SIG-M5 treated with dmso at 0.1 percent for 504 hours (cell line): Measurements from ENCODE around the gene OR51A7.
"Not testable (repeated sequence)": the region's sequence is repeated elsewhere in the genome, so short reads cannot be mapped to it uniquely, and the experiment has no call there.

ENCODE experiments used
- DNase-seq: peaks from one replicate; lab custom pipeline; 2025; ENCODE audit not compliant: unreplicated experiment; lab: John Stamatoyannopoulos, UW

The OR51A7 gene

GRCh38 chr11:4903484-4903883, at the start of gene OR51A7:
Gene OR51A7, plus strand, starts transcription at chr11:4903783. Its CDS starts 3,587 bp downstream, at chr11:4907370.
- DNase-seq = no peak

GRCh38 chr11:4854286-4854685, 49.3 kb upstream of the OR51A7 start:
- DNase-seq = not testable (repeated sequence)

GRCh38 chr11:4862447-4863236, 40.9 kb upstream of the OR51A7 start:
- DNase-seq = no peak

GRCh38 chr11:4863876-4864275, 39.7 kb upstream of the OR51A7 start:
- no peak for DNase-seq

GRCh38 chr11:4865855-4866254, 37.7 kb upstream of the OR51A7 start:
- DNase-seq = no peak

- DNase-seq = no peak
Measured at GRCh38 chr11:4881188-4881587, 22.4 kb upstream of the OR51A7 start.

GRCh38 chr11:4881860-4882500, 21.6 kb upstream of the OR51A7 start, which contains the start of gene OR51T1:
Gene OR51T1, plus strand, starts transcription at chr11:4881900. Its CDS starts 0 bp downstream, at chr11:4881900.
- DNase-seq = no peak

GRCh38 chr11:4882543-4882942, 21.0 kb upstream of the OR51A7 start:
- no peak for DNase-seq

- DNase-seq = no peak
Measured at GRCh38 chr11:4884361-4884760, 19.2 kb upstream of the OR51A7 start.

- no peak for DNase-seq
Measured at GRCh38 chr11:4886186-4886585, 17.4 kb upstream of the OR51A7 start.

- no peak for DNase-seq
Measured at GRCh38 chr11:4887591-4887990, 16.0 kb upstream of the OR51A7 start.

GRCh38 chr11:4890279-4890678, 13.3 kb upstream of the OR51A7 start:
- DNase-seq = no peak

- DNase-seq = no peak
Measured at GRCh38 chr11:4891996-4892640, 11.5 kb upstream of the OR51A7 start.

GRCh38 chr11:4916581-4916980, 13.0 kb downstream of the OR51A7 start:
- DNase-seq = no peak

GRCh38 chr11:4919250-4919649, 15.7 kb downstream of the OR51A7 start, which contains the start of gene OR51G2:
Gene OR51G2, minus strand, starts transcription at chr11:4919350. Its CDS starts 3,687 bp downstream, at chr11:4915663.
- DNase-seq = no peak

GRCh38 chr11:4921796-4922195, 18.2 kb downstream of the OR51A7 start:
- no peak for DNase-seq

GRCh38 chr11:4922304-4922703, 18.7 kb downstream of the OR51A7 start:
- DNase-seq = no peak

- no peak for DNase-seq
Measured at GRCh38 chr11:4924239-4924638, 20.7 kb downstream of the OR51A7 start, which contains the start of gene OR51G1. Gene OR51G1, minus strand, starts transcription at chr11:4924339. Its CDS starts 0 bp downstream, at chr11:4924339.

- no peak for DNase-seq
Measured at GRCh38 chr11:4926608-4927007, 23.0 kb downstream of the OR51A7 start.

GRCh38 chr11:4932751-4933150, 29.2 kb downstream of the OR51A7 start:
- DNase-seq = no peak

- no peak for DNase-seq
Measured at GRCh38 chr11:4936745-4937144, 33.2 kb downstream of the OR51A7 start.

- no peak for DNase-seq
Measured at GRCh38 chr11:4947505-4947904, 43.9 kb downstream of the OR51A7 start, which contains the start of gene OR51A4. Gene OR51A4, minus strand, starts transcription at chr11:4947605. Its CDS starts 505 bp downstream, at chr11:4947100.
